Measurements from ENCODE around the gene ZCCHC3.

ZCCHC3 gene

DNA sequence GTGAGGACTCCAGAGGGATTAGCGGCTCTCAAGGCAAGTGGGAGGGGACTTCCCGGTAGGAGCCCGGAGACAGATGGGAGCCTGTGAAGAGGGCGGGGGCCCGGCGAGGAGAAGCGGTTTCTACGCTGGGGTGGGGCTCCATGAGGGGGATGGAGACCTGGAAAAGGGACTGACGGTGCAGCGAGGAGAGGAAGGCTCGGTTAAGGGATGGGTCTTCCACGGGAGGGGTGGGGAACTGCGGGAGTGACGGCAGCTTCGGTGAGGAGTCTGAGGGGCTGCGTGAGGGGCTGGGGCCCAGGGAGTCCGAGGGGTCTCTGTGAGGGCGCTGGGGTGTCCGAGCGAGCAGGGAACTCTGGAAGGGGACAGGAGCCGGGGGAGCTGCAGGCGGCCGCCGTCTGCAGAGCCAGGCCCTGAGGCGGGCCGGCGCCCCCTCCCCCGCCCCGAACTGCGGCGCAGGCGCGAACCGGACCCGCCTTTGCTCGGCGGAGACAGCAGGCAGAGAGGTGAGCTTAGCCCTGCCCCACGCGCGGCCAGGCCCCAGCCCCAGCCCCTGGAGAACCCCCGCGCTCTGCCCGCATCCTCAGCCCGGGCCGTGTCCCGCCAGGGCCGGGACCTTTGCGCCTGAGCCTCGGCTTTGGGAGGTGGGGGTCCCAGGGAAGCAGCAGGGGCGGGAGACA, 49.4 kb downstream of the ZCCHC3 start, which contains the start of gene NRSN2:
Gene NRSN2 (plus strand): TSS at position 472 of the 677 bp plus-strand sequence. CDS start 2,533 bp downstream, outside the sequence.
- peak; percentile 94 for DNase-seq (ENCODE audit: low spot score)

GRCh38 chr20:347317-347639, 49.9 kb downstream of the ZCCHC3 start:
- DNase-seq (ENCODE audit: low spot score) = no peak

DNA sequence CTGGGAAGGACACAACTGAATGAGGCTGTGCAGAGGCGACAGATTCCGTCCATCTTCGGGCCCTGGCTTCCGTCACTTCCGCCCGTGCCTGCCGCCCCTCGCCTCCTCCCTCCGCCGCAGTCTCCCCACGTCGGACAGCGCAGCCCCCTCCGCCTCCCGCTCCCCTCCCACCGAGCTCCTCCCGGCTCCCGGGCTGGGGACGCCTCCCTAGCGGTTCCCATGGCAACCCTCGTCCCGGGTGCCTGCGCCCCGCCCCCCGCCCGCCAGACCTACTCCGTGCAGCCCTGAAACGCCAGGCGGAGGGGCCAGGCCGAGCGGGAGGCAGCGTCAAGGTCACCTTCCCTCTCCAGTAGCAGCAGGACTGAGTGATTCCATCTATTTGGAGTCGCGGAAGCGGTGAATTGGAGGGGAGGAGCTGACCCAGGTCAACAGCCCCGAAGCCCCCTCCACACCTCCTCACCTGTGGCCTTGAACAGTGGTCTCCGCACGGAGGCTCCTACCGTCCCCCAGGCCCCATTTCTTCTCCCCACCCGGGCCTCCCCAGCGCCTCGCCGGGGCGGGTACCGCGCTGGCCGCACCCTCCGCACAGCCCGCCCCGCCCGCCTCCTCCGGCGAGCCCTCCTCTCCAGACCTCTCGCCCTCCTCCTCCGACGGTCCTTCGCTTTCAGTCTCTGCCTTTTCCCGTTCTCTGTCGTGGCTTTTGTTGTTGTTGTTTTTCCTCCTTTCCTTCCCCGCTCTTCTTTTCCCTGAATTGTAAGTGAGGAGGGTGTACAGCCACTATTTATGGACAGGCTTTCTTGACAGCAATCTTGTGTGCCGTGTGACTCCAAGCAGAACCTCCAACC, 50.5 kb downstream of the ZCCHC3 start:
- peak; percentile 99 for DNase-seq (ENCODE audit: low spot score)

DNA sequence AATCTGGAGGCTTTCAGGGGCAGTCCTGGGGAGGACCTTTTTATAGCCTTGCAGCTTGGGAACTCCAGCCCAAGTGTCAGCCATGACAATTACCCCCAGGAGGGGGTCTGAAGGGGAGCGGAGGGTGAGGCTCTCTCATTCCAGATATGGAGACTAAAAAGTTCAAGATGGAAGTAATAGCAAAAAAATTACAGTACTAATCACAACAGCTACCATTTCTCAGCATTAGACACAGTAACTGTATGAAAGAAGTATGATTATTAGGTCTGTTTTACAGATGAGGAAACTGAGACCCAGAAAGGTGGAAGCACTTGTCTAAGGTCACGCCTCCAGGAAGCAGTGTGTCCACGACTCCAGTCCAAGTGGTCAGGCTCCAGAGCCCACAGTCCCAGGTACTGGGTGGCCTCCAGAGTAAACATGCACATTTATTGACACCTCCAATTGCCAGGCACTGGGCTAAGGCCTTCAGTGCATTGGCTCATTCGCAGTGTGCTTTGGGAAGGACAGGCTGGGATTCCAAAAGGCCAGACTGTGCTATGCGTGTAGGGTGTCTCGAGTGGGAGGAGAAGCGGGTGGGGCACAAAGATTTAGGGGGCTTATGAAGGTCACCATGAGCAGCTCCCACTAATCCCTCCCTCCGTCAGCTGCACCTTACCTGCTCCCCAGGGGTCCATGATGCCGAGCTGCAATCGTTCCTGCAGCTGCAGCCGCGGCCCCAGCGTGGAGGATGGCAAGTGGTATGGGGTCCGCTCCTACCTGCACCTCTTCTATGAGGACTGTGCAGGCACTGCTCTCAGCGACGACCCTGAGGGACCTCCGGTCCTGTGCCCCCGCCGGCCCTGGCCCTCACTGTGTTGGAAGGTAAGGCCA, 51.8 kb downstream of the ZCCHC3 start:
- no peak for DNase-seq (ENCODE audit: low spot score)

Measured in AG20443 (cell line).